Esophagus squamous epithelium (tissue), 5 donors: ENCODE measurements around the gene CTNNA3. TPM values are rescaled to one million over a fixed set of nuclear protein-coding genes. Genes with fewer than 3 reads are reported as not detected.

Experiments
- DNase-seq: peaks from one replicate; lab custom pipeline; 2025; lab: John Stamatoyannopoulos, UW
- H3K27ac ChIP-seq, 4 donors: fragments of 200-600 bp; sonication (generic); one replicate each; pipeline ENCODE4 v1.5.1; 2016 to 2019; ENCODE audit warnings: mild to moderate bottlenecking in 1 of 4
- H3K27me3 ChIP-seq, 4 donors: fragments of 200-600 bp; sonication (generic); 1 replicate in 3 of 4; 2 replicates in 1 of 4; pipeline versions ENCODE4 v1.5.1 to v1.6.0; 2017 to 2021; ENCODE audit warnings: antibody characterized with exemption in 1 of 4
- H3K36me3 ChIP-seq, 3 donors: fragments of 200-600 bp; sonication (generic); one replicate each; pipeline ENCODE4 v1.5.1; 2016 to 2019
- H3K4me1 ChIP-seq, 3 donors: fragments of 200-600 bp; sonication (generic); one replicate each; pipeline ENCODE4 v1.5.1; 2017 to 2019
- H3K4me3 ChIP-seq, 4 donors: fragments of 200-600 bp; sonication (generic); 1 replicate in 3 of 4; 2 replicates in 1 of 4; pipeline ENCODE4 v1.5.1; 2016 to 2019; ENCODE audit warnings: mild to moderate bottlenecking in 2 of 4, moderate library complexity in 1 of 4
- H3K9me3 ChIP-seq, 3 donors: fragments of 200-600 bp; sonication (generic); one replicate each; pipeline ENCODE4 v1.5.1; 2016 to 2019
- CTCF ChIP-seq, 6 experiments: fragments of 450-650 bp in 4 of 6; fragments of 200-600 bp in 2 of 6; sonication (generic) in 2 of 6; IDR thresholded peaks; one replicate each; pipeline ENCODE4 v1.5.1; 2016 to 2019; ENCODE audit warnings: antibody characterized with exemption in 6 of 6, mild to moderate bottlenecking in 4 of 6, moderate library complexity in 4 of 6
- POLR2A ChIP-seq, 4 donors: fragments of 450-650 bp; IDR thresholded peaks; one replicate each; pipeline ENCODE4 v1.6.1; 2017; ENCODE audit warnings: antibody characterized with exemption in 4 of 4, mild to moderate bottlenecking in 4 of 4, moderate library complexity in 3 of 4
- WGBS, 2 donors: methylation state at CpG; one replicate each; pipeline ENCODE4 v1.1.5; 2018; 5-methylcytosine and 5-hydroxymethylcytosine counted together
- intact Hi-C: fragments of 100-400 bp; cut with DNase I; formaldehyde crosslinking; loops from one replicate; pipeline ENCODE4 v1.15.0; 2022
- total RNA-seq, 4 donors: library from RNA; depleted of rRNA; stranded (reverse); fragments of >200 nt; gene quantifications; one replicate each; pipeline ENCODE4 v1.1.0, GENCODE V29; 2016
- donor health status: DM: yes; HTN: yes; CAD: no.

CTNNA3 gene
- total RNA-seq, 4 donors from 2014 or later: 0.29 to 1.9 (median 0.61) TPM; not detected in 1

GRCh38 chr10:66842371-66842770 lies 853.6 kb downstream of the CTNNA3 start:
- intact Hi-C loops: no loop called here
- no peak for DNase-seq
- H3K27me3 ChIP-seq: no peaks in the 10 kb centered on the region
- H3K9me3 ChIP-seq: no peaks in the 10 kb centered on the region
- no peaks in the 10 kb centered on the region for H3K36me3 ChIP-seq
- TF ChIP-seq CTCF (IDR thresholded peaks at IDR 0.05): no peak
- no peak for TF ChIP-seq POLR2A (IDR thresholded peaks at IDR 0.05)
- no peak overlapping the region for H3K4me3 ChIP-seq
- no peaks in the 10 kb centered on the region for H3K4me1 ChIP-seq
- 46 to 65% methylated on average over 2 of the region's 2 CpGs for WGBS, 2 donors
- H3K27ac ChIP-seq: no peak overlapping the region

- 78 to 83% methylated on average over 3 of the region's 3 CpGs for WGBS, 2 donors
- TF ChIP-seq POLR2A (IDR thresholded peaks at IDR 0.05) (no peak), CTCF (IDR thresholded peaks at IDR 0.05) (no peak)
- Histone ChIP-seq H3K9me3 (no peaks in the 10 kb centered on the region), H3K36me3 (no peaks in the 10 kb centered on the region), H3K27ac (no peak overlapping the region), H3K4me3 (no peak overlapping the region), H3K27me3 (no peaks in the 10 kb centered on the region), H3K4me1 (no peaks in the 10 kb centered on the region)
- DNase-seq: no peak
- intact Hi-C loops: no loop called here
These were observed 857.3 kb downstream of the CTNNA3 start for GRCh38 chr10:66838656-66839055.

GRCh38 chr10:66837990-66838389 lies 858.0 kb downstream of the CTNNA3 start:
- no peaks in the 10 kb centered on the region for H3K27me3 ChIP-seq
- H3K9me3 ChIP-seq: no peaks in the 10 kb centered on the region
- no peaks in the 10 kb centered on the region for H3K4me1 ChIP-seq
- H3K4me3 ChIP-seq: no peak overlapping the region
- H3K36me3 ChIP-seq: no peaks in the 10 kb centered on the region
- intact Hi-C loops: no loop called here
- H3K27ac ChIP-seq: no peak overlapping the region
- no peak for DNase-seq
- no peak for TF ChIP-seq CTCF (IDR thresholded peaks at IDR 0.05)
- no peak for TF ChIP-seq POLR2A (IDR thresholded peaks at IDR 0.05)
- WGBS, 2 donors: 56 to 72% methylated on average over 1 of the region's 1 CpG

GRCh38 chr10:66837335-66837734 lies 858.7 kb downstream of the CTNNA3 start:
- intact Hi-C loops: no loop called here
- no peak for DNase-seq
- H3K27me3 ChIP-seq: no peaks in the 10 kb centered on the region
- H3K4me3 ChIP-seq: no peak overlapping the region
- H3K4me1 ChIP-seq: no peaks in the 10 kb centered on the region
- WGBS, 2 donors: 18 to 31% methylated on average over 2 of the region's 2 CpGs
- H3K27ac ChIP-seq: no peak overlapping the region
- no peaks in the 10 kb centered on the region for H3K36me3 ChIP-seq
- no peaks in the 10 kb centered on the region for H3K9me3 ChIP-seq
- no peak for TF ChIP-seq CTCF (IDR thresholded peaks at IDR 0.05)

GRCh38 chr10:66836771-66837170 lies 859.2 kb downstream of the CTNNA3 start:
- intact Hi-C loops: no loop called here
- no peak overlapping the region for H3K4me3 ChIP-seq
- no peak overlapping the region for H3K27ac ChIP-seq
- H3K36me3 ChIP-seq: no peaks in the 10 kb centered on the region
- H3K27me3 ChIP-seq: no peaks in the 10 kb centered on the region
- no peaks in the 10 kb centered on the region for H3K9me3 ChIP-seq
- TF ChIP-seq POLR2A (IDR thresholded peaks at IDR 0.05) (no peak), CTCF (IDR thresholded peaks at IDR 0.05) (no peak)
- H3K4me1 ChIP-seq: no peaks in the 10 kb centered on the region
- DNase-seq: no peak
- 79 to 91% methylated on average over 2 of the region's 2 CpGs for WGBS, 2 donors
